ENCODE data around the gene ACTN1. TPM values are rescaled to one million over a fixed set of nuclear protein-coding genes. Genes with fewer than 3 reads are reported as not detected.

The ACTN1 gene
- total and polyA plus RNA-seq, 2 of the 8 experiments (the other 6 are each of a cell fraction or from before 2014, with no cell fraction given): 236 to 262 TPM

- H3K79me2 ChIP-seq (ENCODE audit: control insufficient read depth in 1 of 2, insufficient read depth in 2 of 2, low read length in 2 of 2): peaks cover 9 to 97% of the 10 kb centered on the region in 2 experiments
- no peaks in the 10 kb centered on the region for H3K27me3 ChIP-seq (replicated peaks in 1 of 4; ENCODE audit: control insufficient read depth in 3 of 4, extremely low read depth in 1 of 4, insufficient read depth in 3 of 4, low read length in 3 of 4)
- H3K14ac ChIP-seq (ENCODE audit: insufficient read length): no peak overlapping the region
- H2AFZ ChIP-seq (ENCODE audit: low read length): no peak overlapping the region
- no peak overlapping the region for H2BK12ac ChIP-seq (ENCODE audit: low read depth, low read length)
- no peaks in the 10 kb centered on the region for H3K9me3 ChIP-seq (ENCODE audit: insufficient read depth in 2 of 2, low read depth in 1 of 2, low read length in 1 of 2)
- H2BK5ac ChIP-seq (ENCODE audit: low read depth, low read length): no peak overlapping the region; the same call in 1 of the 2 replicates
- H3K4me1 ChIP-seq (replicated peaks in 1 of 4; ENCODE audit: control insufficient read depth in 3 of 4, insufficient read depth in 4 of 4, low read length in 3 of 4): peaks cover 2 to 39% (median 20%) of the 10 kb centered on the region in 4 experiments
- no peak for FAIRE-seq
- no peak overlapping the region for H2BK120ac ChIP-seq (replicated peaks; ENCODE audit: low read depth, low read length)
- H4K8ac ChIP-seq (ENCODE audit: extremely low read depth, insufficient read depth, low read length): no peak overlapping the region
- H3K9ac ChIP-seq (replicated peaks in 1 of 4; ENCODE audit: extremely low read depth in 1 of 4, low read depth in 3 of 4, low read length in 3 of 4): no peak overlapping the region
- no peaks in the 10 kb centered on the region for H3K36me3 ChIP-seq (ENCODE audit: control insufficient read depth in 2 of 4, insufficient read depth in 4 of 4, low read length in 3 of 4)
- no peak overlapping the region for H3K4me3 ChIP-seq (ENCODE audit: extremely low read depth in 1 of 4, insufficient read depth in 2 of 4, low read depth in 3 of 4, low read length in 4 of 4)
- peak overlapping the region; percentile 51; the same call in 1 of the 2 replicates for H3K18ac ChIP-seq (ENCODE audit: extremely low read depth, low read length)
- H4K91ac ChIP-seq (replicated peaks; ENCODE audit: insufficient read length, low read length): no peak overlapping the region
- peaks cover 40% of the 10 kb centered on the region for H3K79me1 ChIP-seq (ENCODE audit: low read depth, low read length)
- no peak overlapping the region for H4K5ac ChIP-seq (ENCODE audit: insufficient read length, low read depth, low read length)
- ChIA-PET CTCF (ENCODE audit: partially characterized antibody) (interaction anchor here (0.6 to 19.1 kb wide), 8 partner anchors 11 to 146 kb away, joined by 3 to 291 read pairs (median 6); no protein-coding TSS in a partner anchor), POLR2A (ENCODE audit: partially characterized antibody) (no interaction called here)
- H3K4me2 ChIP-seq (ENCODE audit: insufficient read depth in 1 of 2, low read depth in 2 of 2, low read length in 2 of 2): no peak overlapping the region
- DNase-seq (ENCODE audit: low read depth in 1 of 2, low spot score in 2 of 2): no peak
- no peak overlapping the region for H2BK20ac ChIP-seq (ENCODE audit: low read length)
- no peak overlapping the region for H3K4ac ChIP-seq (replicated peaks; ENCODE audit: insufficient read length, low read depth, low read length)
- H2AK5ac ChIP-seq (ENCODE audit: low read depth, low read length): no peak overlapping the region
- 94% methylated on average over 6 of the region's 6 CpGs; no CpG with 5 or more reads in 1 of the 2 experiments for WGBS, 2 experiments (ENCODE audit: extremely low coverage in 1 of 2, insufficient coverage in 1 of 2, insufficient read length in 1 of 2, insufficient replicate concordance in 2 of 2, low coverage in 1 of 2, low lambda C conversion rate in 2 of 2, missing lambda C conversion rate in 1 of 2)
- H3K27ac ChIP-seq (ENCODE audit: low read depth, low read length): no peak overlapping the region; the same call in 1 of the 2 replicates
- no peak overlapping the region for H3K23ac ChIP-seq (ENCODE audit: insufficient read length)
- H3K23me2 ChIP-seq (ENCODE audit: low read depth, low read length): no peaks in the 10 kb centered on the region; the same call in 1 of the 2 replicates
- TF ChIP-seq CHD1 (IDR thresholded peaks at IDR 0.05; ENCODE audit: low read depth, low read length): no peak
- no peak for TF ChIP-seq SRF (IDR thresholded peaks at IDR 0.05; ENCODE audit: low read depth, low read length)
- no peak for TF ChIP-seq YY1 (IDR thresholded peaks at IDR 0.05; ENCODE audit: low read depth, low read length)
- no peak for TF ChIP-seq KDM4A (IDR thresholded peaks at IDR 0.05; ENCODE audit: low read depth, low read length, severe bottlenecking)
- TF ChIP-seq CEBPB (IDR thresholded peaks at IDR 0.05; ENCODE audit: low read depth, low read length): no peak
- no peak for TF ChIP-seq ATF3 (IDR thresholded peaks at IDR 0.05; ENCODE audit: insufficient read depth, low read depth, low read length)
- H3K56ac ChIP-seq (replicated peaks; ENCODE audit: insufficient read length, low read depth, low read length): no peak overlapping the region
- no peak overlapping the region for H2BK15ac ChIP-seq (ENCODE audit: low read length)
- H4K20me1 ChIP-seq (replicated peaks in 1 of 2; ENCODE audit: control insufficient read depth in 1 of 2, insufficient read depth in 2 of 2, low read length in 2 of 2): peaks cover 12 to 46% of the 10 kb centered on the region in 2 experiments
Measured at GRCh38 chr14:68944162-68944561, 34.9 kb downstream of the ACTN1 start.

All from H1 (cell line).